Measurements from ENCODE around the gene LACTBL1. TPM values are rescaled to one million over a fixed set of nuclear protein-coding genes. Genes with fewer than 3 reads are reported as not detected.

Gene LACTBL1
- total and polyA plus RNA-seq, 2 of the 8 experiments (the other 6 are each of a cell fraction or from before 2014, with no cell fraction given) = not detected

- Histone ChIP-seq H3K4ac (replicated peaks; ENCODE audit: insufficient read length, low read depth, low read length) (no peak overlapping the region), H3K79me1 (ENCODE audit: low read depth, low read length) (no peaks in the 10 kb centered on the region), H2BK12ac (ENCODE audit: low read depth, low read length) (no peak overlapping the region), H4K8ac (ENCODE audit: extremely low read depth, insufficient read depth, low read length) (peak overlapping the region; percentile 31; the same call in 1 of the 2 replicates), H3K9me3 (ENCODE audit: insufficient read depth in 2 of 2, low read depth in 1 of 2, low read length in 1 of 2) (no peaks in the 10 kb centered on the region), H3K56ac (replicated peaks; ENCODE audit: insufficient read length, low read depth, low read length) (no peak overlapping the region), H2BK5ac (ENCODE audit: low read depth, low read length) (no peak overlapping the region), H2AK5ac (ENCODE audit: low read depth, low read length) (no peak overlapping the region), H3K14ac (ENCODE audit: insufficient read length) (no peak overlapping the region), H2BK20ac (ENCODE audit: low read length) (no peak overlapping the region), H3K27ac (ENCODE audit: low read depth, low read length) (no peak overlapping the region), H3K4me2 (ENCODE audit: insufficient read depth in 1 of 2, low read depth in 2 of 2, low read length in 2 of 2) (no peak overlapping the region), H3K4me3 (ENCODE audit: extremely low read depth in 1 of 4, insufficient read depth in 2 of 4, low read depth in 3 of 4, low read length in 4 of 4) (no peak overlapping the region), H3K27me3 (replicated peaks in 1 of 4; ENCODE audit: control insufficient read depth in 3 of 4, extremely low read depth in 1 of 4, insufficient read depth in 3 of 4, low read length in 3 of 4) (no peaks in the 10 kb centered on the region), H4K20me1 (replicated peaks in 1 of 2; ENCODE audit: control insufficient read depth in 1 of 2, insufficient read depth in 2 of 2, low read length in 2 of 2) (no peaks in the 10 kb centered on the region), H4K5ac (ENCODE audit: insufficient read length, low read depth, low read length) (no peak overlapping the region), H4K91ac (replicated peaks; ENCODE audit: insufficient read length, low read length) (no peak overlapping the region), H3K18ac (ENCODE audit: extremely low read depth, low read length) (no peak overlapping the region), H2BK15ac (ENCODE audit: low read length) (no peak overlapping the region), H2AFZ (ENCODE audit: low read length) (no peak overlapping the region), H3K79me2 (ENCODE audit: control insufficient read depth in 1 of 2, insufficient read depth in 2 of 2, low read length in 2 of 2) (no peaks in the 10 kb centered on the region), H2BK120ac (replicated peaks; ENCODE audit: low read depth, low read length) (no peak overlapping the region), H3K23me2 (ENCODE audit: low read depth, low read length) (no peaks in the 10 kb centered on the region), H3K36me3 (ENCODE audit: control insufficient read depth in 2 of 4, insufficient read depth in 4 of 4, low read length in 3 of 4) (no peaks in the 10 kb centered on the region), H3K9ac (replicated peaks in 1 of 4; ENCODE audit: extremely low read depth in 1 of 4, low read depth in 3 of 4, low read length in 3 of 4) (no peak overlapping the region), H3K23ac (ENCODE audit: insufficient read length) (no peak overlapping the region), H3K4me1 (replicated peaks in 1 of 4; ENCODE audit: control insufficient read depth in 3 of 4, insufficient read depth in 4 of 4, low read length in 3 of 4) (peaks cover 0 to 3% (median 0%) of the 10 kb centered on the region in 4 experiments; a peak in 2 of 7 replicates)
- WGBS, 2 experiments (ENCODE audit: extremely low coverage in 1 of 2, insufficient coverage in 1 of 2, insufficient read length in 1 of 2, insufficient replicate concordance in 2 of 2, low coverage in 1 of 2, low lambda C conversion rate in 2 of 2, missing lambda C conversion rate in 1 of 2) = 80% methylated on average over 6 of the region's 6 CpGs; no CpG with 5 or more reads in 1 of the 2 experiments
- DNase-seq (ENCODE audit: low read depth in 1 of 2, low spot score in 2 of 2) (no peak), FAIRE-seq (no peak)
- no peak for TF ChIP-seq TAF1 (IDR thresholded peaks at IDR 0.05; ENCODE audit: low read depth, low read length)
- no peak for TF ChIP-seq POU5F1 (IDR thresholded peaks at IDR 0.05; ENCODE audit: low read depth, low read length)
- no peak for TF ChIP-seq SRF (IDR thresholded peaks at IDR 0.05; ENCODE audit: low read depth, low read length)
- no peak for TF ChIP-seq EZH2 (IDR thresholded peaks at IDR 0.05; ENCODE audit: low read depth, low read length, severe bottlenecking)
- POLR2A ChIA-PET (ENCODE audit: partially characterized antibody) = no interaction called here
- CTCF ChIA-PET (ENCODE audit: partially characterized antibody) = interaction anchor here (0.6 to 2.0 kb wide), 8 partner anchors 10 to 1635 kb away, joined by 3 to 7 read pairs (median 4); no protein-coding TSS in a partner anchor
Observed at GRCh38 chr1:22920026-22920733, 52.5 kb downstream of the LACTBL1 start.

All from H1 (cell line).